ENCODE data around the gene SRMS.

DNA sequence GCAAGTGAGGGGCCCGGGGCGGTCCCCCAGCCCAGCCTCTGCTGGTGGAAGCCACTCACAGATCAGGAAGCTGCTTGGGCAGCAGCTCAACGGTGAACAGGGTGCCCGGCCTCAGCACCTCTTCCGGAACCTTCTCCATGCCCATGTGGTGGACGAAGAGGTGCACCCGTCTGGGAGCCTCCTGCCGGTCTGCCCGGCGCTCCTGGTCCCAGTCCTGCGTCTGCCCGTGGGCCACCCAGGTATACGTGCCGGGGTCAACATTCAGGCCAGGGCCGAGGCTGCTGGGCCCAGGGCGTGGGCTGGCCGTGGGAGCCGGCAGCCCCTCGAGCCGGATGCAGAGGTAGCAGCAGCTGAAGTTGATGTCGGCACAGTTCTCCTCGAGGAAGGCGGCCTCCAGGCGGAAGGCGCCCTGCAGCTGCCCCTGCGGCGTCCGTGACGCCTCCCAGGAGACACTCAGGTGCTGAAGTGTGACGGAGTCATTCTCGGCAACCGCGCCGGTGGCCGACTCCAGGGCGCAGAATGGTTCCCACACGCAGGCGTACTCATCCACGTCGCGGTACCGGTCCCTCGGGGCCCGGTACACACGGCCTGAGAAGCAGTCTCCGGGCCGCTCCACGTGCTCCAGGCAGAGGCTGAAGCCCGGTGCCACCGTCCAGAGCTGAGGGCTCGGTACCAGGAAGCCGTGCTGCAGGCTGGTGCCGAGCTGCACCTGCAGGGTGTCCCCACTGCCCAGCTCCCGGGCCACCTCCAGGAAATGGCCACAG is 15.1 kb upstream of the SRMS start:
- TF ChIP-seq, protein P1, sequence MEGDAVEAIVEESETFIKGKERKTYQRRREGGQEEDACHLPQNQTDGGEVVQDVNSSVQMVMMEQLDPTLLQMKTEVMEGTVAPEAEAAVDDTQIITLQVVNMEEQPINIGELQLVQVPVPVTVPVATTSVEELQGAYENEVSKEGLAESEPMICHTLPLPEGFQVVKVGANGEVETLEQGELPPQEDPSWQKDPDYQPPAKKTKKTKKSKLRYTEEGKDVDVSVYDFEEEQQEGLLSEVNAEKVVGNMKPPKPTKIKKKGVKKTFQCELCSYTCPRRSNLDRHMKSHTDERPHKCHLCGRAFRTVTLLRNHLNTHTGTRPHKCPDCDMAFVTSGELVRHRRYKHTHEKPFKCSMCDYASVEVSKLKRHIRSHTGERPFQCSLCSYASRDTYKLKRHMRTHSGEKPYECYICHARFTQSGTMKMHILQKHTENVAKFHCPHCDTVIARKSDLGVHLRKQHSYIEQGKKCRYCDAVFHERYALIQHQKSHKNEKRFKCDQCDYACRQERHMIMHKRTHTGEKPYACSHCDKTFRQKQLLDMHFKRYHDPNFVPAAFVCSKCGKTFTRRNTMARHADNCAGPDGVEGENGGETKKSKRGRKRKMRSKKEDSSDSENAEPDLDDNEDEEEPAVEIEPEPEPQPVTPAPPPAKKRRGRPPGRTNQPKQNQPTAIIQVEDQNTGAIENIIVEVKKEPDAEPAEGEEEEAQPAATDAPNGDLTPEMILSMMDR (IDR thresholded peaks at IDR 0.05; ENCODE audit: insufficient read depth, low read length, poor library complexity, severe bottlenecking): no peak
- no peak for TF ChIP-seq EZH2phosphoT487 (conservative IDR thresholded peaks at IDR 0.05; ENCODE audit: low read length)

Measured in SU-DHL-6 (cell line).